ENCODE measurements around the gene PCSK5. TPM values are rescaled to one million over a fixed set of nuclear protein-coding genes. Genes with fewer than 3 reads are reported as not detected.

PCSK5 gene
- total and polyA plus RNA-seq, 4 donors, result 0.58 to 3.6 (median 0.82) TPM

GRCh38 chr9:76374783-76375559 is 484.5 kb downstream of the PCSK5 start:
- Histone ChIP-seq H3K27ac (ENCODE audit: low read depth in 1 of 2, low read length in 2 of 2) (peak overlapping the region in 1 of 2 donors; percentile 20), H3K4me3 (ENCODE audit: low read depth in 1 of 3, low read length in 3 of 3) (no peak overlapping the region), H3K9me3 (ENCODE audit: control insufficient read depth in 4 of 4, low read length in 3 of 4) (no peaks in the 10 kb centered on the region), H3K27me3 (ENCODE audit: control insufficient read depth in 4 of 4, insufficient read depth in 4 of 4, low read length in 3 of 4) (no peaks in the 10 kb centered on the region), H3K4me1 (ENCODE audit: control insufficient read depth in 4 of 4, insufficient read depth in 4 of 4, low read length in 3 of 4) (peaks cover 0 to 45% (median 42%) of the 10 kb centered on the region in 4 donors), H3K9ac (ENCODE audit: low read depth in 1 of 2, low read length in 2 of 2) (no peak overlapping the region), H3K36me3 (ENCODE audit: control insufficient read depth in 4 of 4, insufficient read depth in 3 of 4, low read depth in 1 of 4, low read length in 3 of 4) (no peaks in the 10 kb centered on the region)
- DNase-seq (ENCODE audit: low spot score), result peak; percentile 51
- no peak for TF ChIP-seq ZBTB33 (IDR thresholded peaks at IDR 0.05)
- TF ChIP-seq REST (IDR thresholded peaks at IDR 0.05), result peak; percentile 13
- TF ChIP-seq RAD21 (IDR thresholded peaks at IDR 0.05), result peak in 1 of 2 donors; percentile 31
- peak; percentile 82 for TF ChIP-seq NR2F2 (IDR thresholded peaks at IDR 0.05)
- TF ChIP-seq RXRA (IDR thresholded peaks at IDR 0.05), result peak; percentile 89 to 93
- no peak for TF ChIP-seq EGR1 (IDR thresholded peaks at IDR 0.05; ENCODE audit: low read depth in 2 of 2)
- peak; percentile 91 for TF ChIP-seq FOXA1 (IDR thresholded peaks at IDR 0.05)
- peak; percentile 34 for TF ChIP-seq MAX (IDR thresholded peaks at IDR 0.05)
- peak; percentile 61 to 62 for TF ChIP-seq JUND (IDR thresholded peaks at IDR 0.05)
- no peak for TF ChIP-seq TAF1 (conservative IDR thresholded peaks at IDR 0.05)
- no peak for TF ChIP-seq YY1 (IDR thresholded peaks at IDR 0.05)
- no peak for TF ChIP-seq GABPA (IDR thresholded peaks at IDR 0.05 in 1 of 2, conservative IDR thresholded peaks at IDR 0.05 in 1 of 2)
- no peak for TF ChIP-seq CTCF (IDR thresholded peaks at IDR 0.05; ENCODE audit: low read depth, low read length, missing input control)
- TF ChIP-seq SP1 (IDR thresholded peaks at IDR 0.05), result peak; percentile 75
- TF ChIP-seq HNF4A (conservative IDR thresholded peaks at IDR 0.05), result peak; percentile 61 to 64
- peak; percentile 93 for TF ChIP-seq FOXA2 (IDR thresholded peaks at IDR 0.05)
- no peak for TF ChIP-seq HNF4G (IDR thresholded peaks at IDR 0.05)
- TF ChIP-seq ATF3 (IDR thresholded peaks at IDR 0.05), result no peak
- 77% methylated on average over 10 of the region's 10 CpGs for WGBS
